G401.6 (cell line): ENCODE measurements around the gene PHYH.
"Not testable (repeated sequence)": the region's sequence is repeated elsewhere in the genome, so short reads cannot be mapped to it uniquely, and the experiment has no call there.

Experiments used
- FAIRE-seq: peaks from 2 replicates; lab custom pipeline; 2012; peaks lifted over from hg19 to GRCh38; lab: Jason Lieb, UNC

PHYH gene

DNA sequence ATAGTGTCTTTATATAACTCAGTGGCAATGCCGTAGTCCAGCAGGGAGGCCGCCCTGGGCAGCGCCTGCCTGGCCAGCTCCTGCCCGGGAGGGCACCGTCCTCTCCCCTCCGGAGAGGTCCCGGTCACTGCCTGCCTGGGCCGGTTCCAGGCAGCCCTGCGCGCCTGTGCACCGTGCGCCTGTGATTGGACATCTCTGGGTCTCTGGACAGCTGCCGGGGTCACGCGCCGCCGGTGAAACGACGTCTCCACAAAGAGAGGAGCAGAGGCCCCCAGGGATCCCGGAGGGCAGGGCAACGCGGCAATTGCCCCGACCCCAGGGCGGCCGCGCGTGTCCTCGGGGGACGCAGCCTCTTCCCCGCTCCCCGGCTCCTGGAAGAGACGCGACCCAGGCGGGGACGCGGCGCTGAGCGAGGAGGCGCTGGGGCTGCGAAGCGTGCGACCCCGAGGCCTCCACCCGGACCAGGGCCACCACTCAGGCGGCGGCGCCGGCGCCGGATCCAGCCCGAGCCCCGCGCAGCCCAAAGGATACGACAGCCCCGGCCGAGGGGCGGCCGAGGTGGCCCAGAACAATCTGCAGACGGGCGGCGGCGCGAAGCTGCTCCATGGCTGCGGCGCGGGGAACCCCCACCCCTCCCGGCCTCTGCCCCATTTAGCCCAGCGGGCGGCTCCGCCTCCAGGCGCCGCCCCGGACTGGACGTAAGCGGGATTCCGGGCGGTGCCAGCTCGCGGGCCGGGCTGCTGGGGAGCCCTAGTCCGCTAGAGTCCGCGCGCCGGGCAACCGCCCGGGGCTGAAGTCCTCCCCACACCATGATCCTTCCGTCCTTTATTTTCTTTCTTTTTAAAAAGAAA is at the start of gene PHYH:
Gene PHYH (minus strand): TSS at position 628 of the 851 bp plus-strand sequence. CDS start 22 bp downstream, at position 606.
- peak; percentile 23 for FAIRE-seq

GRCh38 chr10:13348216-13349017 is 48.6 kb upstream of the PHYH start, which contains the start of gene SEPHS1:
Gene SEPHS1 (minus strand): TSS chr10:13348293. CDS start chr10:13344950, 3,343 bp downstream.
- FAIRE-seq = no peak

DNA sequence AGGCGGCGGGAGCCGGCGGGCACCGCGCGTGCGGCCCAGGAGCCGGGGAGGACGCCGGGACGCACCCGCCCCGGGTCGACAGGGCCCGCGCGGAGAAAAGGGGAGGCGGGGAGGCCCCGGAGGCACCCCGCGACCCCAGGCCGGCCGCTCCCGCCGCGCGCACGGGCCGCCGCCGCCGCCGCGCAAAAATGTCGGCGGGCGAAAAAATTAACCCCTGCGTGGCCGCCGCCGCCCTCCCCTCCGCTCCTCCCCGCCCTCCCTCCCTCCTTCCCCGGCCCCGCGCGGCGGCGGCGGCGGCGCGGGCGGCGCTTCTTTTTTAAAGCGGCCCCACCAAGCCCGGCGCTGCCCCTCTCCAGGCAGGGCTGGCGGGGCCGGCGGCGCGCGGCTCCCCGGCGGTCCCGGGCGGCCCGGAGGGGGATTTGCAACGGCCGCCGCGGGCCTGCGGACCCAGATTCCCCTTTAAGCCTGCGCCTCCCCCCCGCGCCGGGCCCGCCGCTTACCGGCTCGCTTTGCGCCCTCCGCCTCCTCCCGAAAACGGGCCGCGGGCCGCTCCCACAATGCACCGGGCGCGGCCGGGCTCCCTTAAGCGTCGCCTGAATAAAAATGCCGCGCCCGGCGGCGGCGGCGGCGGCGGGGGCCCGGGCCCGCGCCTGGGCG is 47.8 kb upstream of the PHYH start:
- FAIRE-seq = no peak

DNA sequence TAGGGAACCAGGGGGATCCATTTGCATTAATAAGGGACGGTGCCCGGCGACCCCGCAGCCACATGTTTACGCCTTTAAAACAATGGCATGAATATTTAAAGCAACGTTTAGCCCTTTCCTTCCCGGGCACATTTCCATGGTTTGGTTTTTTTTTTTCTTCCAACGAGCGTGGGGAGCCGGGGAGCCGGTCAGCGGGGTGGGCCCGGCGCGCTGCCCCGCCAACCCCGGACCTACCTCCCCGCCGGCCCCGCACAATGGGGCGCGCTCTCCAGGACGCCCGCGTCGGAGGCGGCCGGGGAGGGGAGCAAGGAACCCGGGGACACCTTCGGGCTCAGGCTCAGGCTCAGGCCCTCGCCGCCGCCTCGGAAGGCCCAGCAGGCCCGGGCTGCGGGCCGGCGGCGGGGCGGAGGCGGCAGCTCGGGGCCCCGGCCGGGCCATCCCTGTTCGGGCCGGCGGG is 47.2 kb upstream of the PHYH start:
- no peak for FAIRE-seq

- FAIRE-seq = no peak
Observed at GRCh38 chr10:13346283-13347042, 46.6 kb upstream of the PHYH start.

DNA sequence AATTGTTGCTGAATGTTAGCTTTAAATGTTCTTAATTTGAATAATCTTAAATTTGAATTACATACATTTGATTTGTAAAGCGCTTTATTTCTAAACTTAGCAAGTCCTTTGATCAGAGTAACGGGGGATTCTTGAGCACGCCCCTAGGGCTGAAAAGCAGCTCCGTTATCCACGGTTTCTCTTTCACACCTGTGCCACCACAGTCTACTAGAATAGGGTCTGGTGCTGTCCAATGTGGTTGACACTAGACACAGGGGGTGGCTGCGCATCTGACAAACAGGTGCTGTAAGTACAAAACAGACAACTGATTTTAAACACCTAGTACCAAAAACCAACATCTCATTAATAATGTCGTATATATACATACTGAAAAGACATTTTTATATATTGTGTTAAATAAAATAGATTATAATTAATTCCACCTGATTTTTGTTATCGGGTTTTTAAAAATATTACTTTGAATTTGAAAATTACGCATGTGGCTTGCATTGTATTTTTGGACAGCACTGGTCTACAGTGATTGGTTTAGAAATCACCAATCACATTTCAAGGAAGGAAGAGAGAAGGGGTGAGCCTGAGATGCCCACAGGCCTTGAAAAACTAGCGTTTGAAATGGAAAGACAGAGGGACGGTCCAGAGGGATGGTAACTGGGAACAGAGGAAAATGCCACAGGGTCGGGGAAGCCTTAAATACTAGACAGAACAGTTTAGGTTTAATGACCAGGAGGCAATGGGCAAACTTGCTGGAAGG is 40.9 kb upstream of the PHYH start:
- FAIRE-seq = no peak

DNA sequence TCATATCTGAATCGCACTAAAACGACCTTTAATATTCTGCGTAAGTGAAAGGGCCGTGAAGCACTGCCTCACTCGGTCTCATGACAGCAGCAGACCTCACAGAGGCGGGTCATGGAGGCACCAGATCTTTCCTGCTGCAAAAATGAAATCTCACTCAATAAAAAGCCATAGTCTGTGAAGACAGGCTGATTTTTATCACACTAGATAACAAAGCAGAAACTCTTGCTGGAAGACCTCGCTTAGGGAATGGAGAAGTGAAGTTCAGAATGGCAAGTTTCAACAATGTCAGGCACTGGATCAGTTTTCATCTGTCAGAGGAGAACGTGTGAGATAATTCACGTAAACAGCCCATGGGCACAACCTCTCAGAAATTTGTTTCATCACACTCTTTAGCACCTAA is 40.2 kb upstream of the PHYH start:
- FAIRE-seq = no peak

DNA sequence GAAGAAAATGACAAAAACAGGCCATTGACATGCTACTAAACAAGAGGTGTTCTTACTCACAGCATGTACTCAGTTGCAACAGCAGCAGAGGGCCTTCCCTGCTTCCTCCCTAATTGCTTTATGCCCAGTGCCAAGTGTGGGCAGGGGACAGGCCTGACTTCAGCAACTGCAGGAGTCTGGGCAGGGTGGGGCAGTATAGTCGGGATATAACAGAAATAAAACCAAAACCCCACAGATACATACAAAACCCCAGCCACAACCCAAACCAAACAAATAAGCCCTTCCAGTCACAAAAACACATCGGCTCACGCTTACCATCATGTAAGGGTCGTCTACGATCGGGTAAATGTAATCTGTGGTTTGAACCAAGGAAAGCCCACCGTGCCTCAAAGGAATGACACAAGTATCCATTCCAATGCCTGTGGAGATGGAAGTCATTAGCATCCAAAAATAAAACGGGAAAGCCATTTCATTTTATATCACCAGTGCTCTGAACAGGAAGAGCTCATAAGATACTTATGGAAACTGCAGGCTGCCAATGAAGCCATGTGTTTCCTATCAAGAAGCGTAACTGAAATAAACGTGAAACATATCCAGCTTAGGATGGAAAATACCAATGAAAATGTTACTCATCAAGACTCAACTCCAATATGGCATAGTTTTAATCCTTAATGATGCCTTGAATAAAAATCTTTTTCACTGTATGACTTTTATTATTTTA is 38.7 kb upstream of the PHYH start:
- FAIRE-seq = no peak

GRCh38 chr10:13337827-13338196 is 37.9 kb upstream of the PHYH start:
- no peak for FAIRE-seq

GRCh38 chr10:13337128-13337826 is 37.4 kb upstream of the PHYH start:
- no peak for FAIRE-seq

DNA sequence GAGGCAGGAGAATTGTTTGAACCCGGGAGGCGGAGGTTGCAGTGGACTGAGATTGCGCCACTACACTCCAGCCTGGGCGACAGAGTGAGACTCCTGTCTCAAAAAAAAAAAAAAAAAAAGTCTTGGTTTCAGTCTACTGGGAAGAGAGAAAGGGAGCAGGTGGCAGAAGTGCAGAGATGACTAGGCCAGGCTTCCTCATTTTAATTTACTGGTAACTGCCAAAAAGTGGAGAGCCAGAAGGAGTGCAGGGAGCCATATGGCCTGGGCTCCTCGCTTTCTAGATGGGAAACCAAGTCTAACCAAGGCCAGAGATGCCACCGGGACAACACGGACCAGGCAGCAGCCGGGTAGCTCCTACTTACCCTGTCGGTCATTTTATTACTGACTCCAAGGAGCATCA is 36.0 kb upstream of the PHYH start:
- no peak for FAIRE-seq

- FAIRE-seq = no peak
Observed at GRCh38 chr10:13334556-13334955, 34.7 kb upstream of the PHYH start.

DNA sequence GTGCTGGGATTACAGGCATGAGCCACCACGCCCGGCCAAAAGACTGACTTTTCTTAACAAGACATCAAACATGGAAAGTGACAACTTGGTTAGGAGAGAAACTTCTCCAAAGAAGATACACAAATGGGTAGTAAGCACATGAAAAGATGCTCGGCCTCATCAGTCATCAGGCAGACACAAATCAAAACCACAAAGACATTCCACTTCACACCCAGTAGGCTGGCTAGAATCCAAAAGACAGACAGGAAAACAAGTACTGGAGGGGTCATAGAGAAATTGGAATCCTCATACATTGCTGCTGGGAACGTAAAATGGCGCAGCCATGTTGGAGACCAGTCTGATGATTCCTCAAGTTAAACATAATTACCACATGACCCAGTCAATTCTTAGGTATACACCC is 31.8 kb upstream of the PHYH start:
- FAIRE-seq = no peak

- FAIRE-seq = not testable (repeated sequence)
Observed at GRCh38 chr10:13330980-13331379, 31.1 kb upstream of the PHYH start.

DNA sequence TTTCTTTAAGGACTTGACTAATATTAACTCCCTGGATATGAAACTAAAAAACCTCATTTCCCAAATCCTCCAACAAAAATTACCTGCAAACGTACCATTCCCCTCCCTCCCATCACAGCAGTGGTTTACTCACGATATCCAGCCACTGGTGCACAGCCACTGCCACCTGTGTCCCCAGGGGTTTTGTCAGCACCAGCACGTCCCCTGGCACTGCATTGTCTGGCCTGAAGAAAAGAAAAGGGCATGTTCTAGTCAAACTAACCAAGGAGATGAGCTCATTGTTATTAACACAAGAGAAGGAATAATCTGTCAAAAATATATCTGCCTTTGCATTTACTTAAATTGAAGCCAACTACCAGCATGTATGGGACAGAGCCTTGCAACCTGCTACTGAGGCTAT is 29.7 kb upstream of the PHYH start:
- FAIRE-seq = no peak

DNA sequence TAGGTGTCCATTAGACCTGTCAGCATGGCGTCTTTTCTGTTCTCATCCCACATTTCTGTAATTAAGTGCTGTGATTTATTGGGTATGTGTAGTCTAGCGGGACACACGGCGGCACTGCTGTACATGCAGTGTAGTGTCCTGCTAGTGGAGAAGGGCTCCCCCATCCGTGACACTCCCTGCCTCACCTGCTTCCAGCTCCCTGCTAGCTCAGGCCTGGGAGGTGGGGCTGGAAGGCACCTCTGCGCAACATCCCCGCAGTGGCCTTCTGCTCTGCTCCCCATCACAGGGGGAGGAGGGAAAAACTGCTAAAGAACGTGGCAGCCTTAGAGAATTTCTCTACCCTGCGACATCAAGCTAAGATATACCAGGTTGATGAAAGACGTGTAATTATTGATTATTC is 28.7 kb upstream of the PHYH start:
- no peak for FAIRE-seq

GRCh38 chr10:13328126-13328525 is 28.3 kb upstream of the PHYH start:
- FAIRE-seq = no peak

- FAIRE-seq = no peak
Observed at GRCh38 chr10:13327534-13327933, 27.7 kb upstream of the PHYH start.

- no peak for FAIRE-seq
Observed at GRCh38 chr10:13322615-13323148, 22.8 kb upstream of the PHYH start.

DNA sequence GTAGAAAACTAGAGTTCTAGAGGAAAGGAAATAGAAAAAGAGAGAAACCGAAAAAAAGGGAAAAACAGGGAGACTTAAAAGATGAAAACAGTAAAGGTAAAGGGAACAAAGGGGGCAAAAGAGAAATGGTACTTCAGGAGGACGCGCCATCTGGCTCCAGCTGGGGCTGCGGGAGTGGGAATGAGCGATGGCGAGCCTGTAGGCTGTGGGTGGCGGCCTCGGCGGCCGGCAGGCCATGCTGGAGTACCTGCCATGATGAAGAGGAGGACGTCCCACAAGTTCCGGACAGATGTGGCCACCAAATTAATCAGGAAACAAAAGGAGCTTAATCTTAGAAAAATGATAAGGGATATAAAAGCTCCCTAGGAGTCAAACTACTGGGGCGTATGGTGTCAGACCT is 21.7 kb upstream of the PHYH start:
- FAIRE-seq = no peak
